ENCODE measurements around the gene CBLB. TPM values are rescaled to one million over a fixed set of nuclear protein-coding genes. Genes with fewer than 3 reads are reported as not detected.

Gene CBLB
- total and polyA plus RNA-seq, 4 donors, result 3.1 to 22.8 (median 9.8) TPM

- WGBS, result 30% methylated on average over 1 of the region's 1 CpG
- no peak overlapping the region for H3K27ac ChIP-seq (ENCODE audit: low read depth in 1 of 2, low read length in 2 of 2)
- H3K4me3 ChIP-seq (ENCODE audit: low read depth in 1 of 3, low read length in 3 of 3), result no peak overlapping the region
- no peaks in the 10 kb centered on the region for H3K27me3 ChIP-seq (ENCODE audit: control insufficient read depth in 4 of 4, insufficient read depth in 4 of 4, low read length in 3 of 4)
- no peak overlapping the region for H3K9ac ChIP-seq (ENCODE audit: low read depth in 1 of 2, low read length in 2 of 2)
- DNase-seq (ENCODE audit: low spot score), result no peak
- H3K4me1 ChIP-seq (ENCODE audit: control insufficient read depth in 4 of 4, insufficient read depth in 4 of 4, low read length in 3 of 4), result peaks cover 4 to 20% (median 7%) of the 10 kb centered on the region in 4 donors
- TF ChIP-seq FOXA2 (IDR thresholded peaks at IDR 0.05), result no peak
- TF ChIP-seq REST (IDR thresholded peaks at IDR 0.05), result no peak
- no peak for TF ChIP-seq GABPA (IDR thresholded peaks at IDR 0.05 in 1 of 2, conservative IDR thresholded peaks at IDR 0.05 in 1 of 2)
- TF ChIP-seq SP1 (IDR thresholded peaks at IDR 0.05), result no peak
- no peak for TF ChIP-seq EGR1 (IDR thresholded peaks at IDR 0.05; ENCODE audit: low read depth in 2 of 2)
- TF ChIP-seq NR2F2 (IDR thresholded peaks at IDR 0.05), result no peak
- no peak for TF ChIP-seq HNF4G (IDR thresholded peaks at IDR 0.05)
- TF ChIP-seq ZBTB33 (IDR thresholded peaks at IDR 0.05), result no peak
- no peak for TF ChIP-seq ATF3 (IDR thresholded peaks at IDR 0.05)
- TF ChIP-seq TAF1 (conservative IDR thresholded peaks at IDR 0.05), result no peak
- no peak for TF ChIP-seq RXRA (IDR thresholded peaks at IDR 0.05)
- H3K36me3 ChIP-seq (ENCODE audit: control insufficient read depth in 4 of 4, insufficient read depth in 3 of 4, low read depth in 1 of 4, low read length in 3 of 4), result no peaks in the 10 kb centered on the region
- no peaks in the 10 kb centered on the region for H3K9me3 ChIP-seq (ENCODE audit: control insufficient read depth in 4 of 4, low read length in 3 of 4)
Measured at GRCh38 chr3:105846809-105847208, 22.0 kb downstream of the CBLB start.

GRCh38 chr3:105845488-105845887 is 23.3 kb downstream of the CBLB start:
- no peak overlapping the region for H3K4me3 ChIP-seq (ENCODE audit: low read depth in 1 of 3, low read length in 3 of 3)
- WGBS, result 70% methylated on average over 1 of the region's 1 CpG
- H3K9ac ChIP-seq (ENCODE audit: low read depth in 1 of 2, low read length in 2 of 2), result no peak overlapping the region
- no peaks in the 10 kb centered on the region for H3K9me3 ChIP-seq (ENCODE audit: control insufficient read depth in 4 of 4, low read length in 3 of 4)
- H3K27me3 ChIP-seq (ENCODE audit: control insufficient read depth in 4 of 4, insufficient read depth in 4 of 4, low read length in 3 of 4), result no peaks in the 10 kb centered on the region
- H3K27ac ChIP-seq (ENCODE audit: low read depth in 1 of 2, low read length in 2 of 2), result no peak overlapping the region
- no peaks in the 10 kb centered on the region for H3K36me3 ChIP-seq (ENCODE audit: control insufficient read depth in 4 of 4, insufficient read depth in 3 of 4, low read depth in 1 of 4, low read length in 3 of 4)
- no peak for DNase-seq (ENCODE audit: low spot score)
- H3K4me1 ChIP-seq (ENCODE audit: control insufficient read depth in 4 of 4, insufficient read depth in 4 of 4, low read length in 3 of 4), result peaks cover 4 to 20% (median 7%) of the 10 kb centered on the region in 4 donors
- TF ChIP-seq EGR1 (IDR thresholded peaks at IDR 0.05; ENCODE audit: low read depth in 2 of 2) (no peak), ZBTB33 (IDR thresholded peaks at IDR 0.05) (no peak), YY1 (IDR thresholded peaks at IDR 0.05) (no peak), SP1 (IDR thresholded peaks at IDR 0.05) (no peak), GABPA (IDR thresholded peaks at IDR 0.05 in 1 of 2, conservative IDR thresholded peaks at IDR 0.05 in 1 of 2) (no peak), ATF3 (IDR thresholded peaks at IDR 0.05) (no peak), FOXA2 (IDR thresholded peaks at IDR 0.05) (no peak), RAD21 (IDR thresholded peaks at IDR 0.05) (no peak), TAF1 (conservative IDR thresholded peaks at IDR 0.05) (no peak), NR2F2 (IDR thresholded peaks at IDR 0.05) (no peak), HNF4A (conservative IDR thresholded peaks at IDR 0.05) (no peak), RXRA (IDR thresholded peaks at IDR 0.05) (no peak), CTCF (IDR thresholded peaks at IDR 0.05; ENCODE audit: low read depth, low read length, missing input control) (no peak), JUND (IDR thresholded peaks at IDR 0.05) (no peak), FOXA1 (IDR thresholded peaks at IDR 0.05) (no peak), REST (IDR thresholded peaks at IDR 0.05) (no peak), HNF4G (IDR thresholded peaks at IDR 0.05) (no peak)
